ENCODE measurements around the gene AKAP6.

- no peak for TF ChIP-seq CTCF (IDR thresholded peaks at IDR 0.05)
- no peak for TF ChIP-seq POLR2A (IDR thresholded peaks at IDR 0.05)
Measured at GRCh38 chr14:32770422-32770821, 441.3 kb downstream of the AKAP6 start.
